ENCODE data around the gene RPL35.
A peak's percentile ranks its signal among the peaks of the same experiment; 100 is the strongest.

RPL35 gene

GRCh38 chr9:124808246-124808956 is 53.4 kb downstream of the RPL35 start:
- peak overlapping the region; percentile 7 for H3K9ac ChIP-seq (ENCODE audit: insufficient read length, low read depth)
- H3K4me3 ChIP-seq (ENCODE audit: insufficient read length, low read depth): no peak overlapping the region
- peaks cover 37% of the 10 kb centered on the region for H3K4me1 ChIP-seq (ENCODE audit: insufficient read depth, insufficient read length)
- TF ChIP-seq YY1 (IDR thresholded peaks at IDR 0.05; ENCODE audit: insufficient read depth, insufficient read length) (no peak), SUZ12 (IDR thresholded peaks at IDR 0.05; ENCODE audit: extremely low read depth, insufficient read depth, insufficient read length) (no peak), ZNF274 (IDR thresholded peaks at IDR 0.05; ENCODE audit: low read depth, low read length) (no peak)
- H3K36me3 ChIP-seq (ENCODE audit: insufficient read depth, insufficient read length, low read length): peaks cover 26% of the 10 kb centered on the region
- no peaks in the 10 kb centered on the region for H3K27me3 ChIP-seq (ENCODE audit: insufficient read depth, insufficient read length)
- no peaks in the 10 kb centered on the region for H3K9me3 ChIP-seq (ENCODE audit: insufficient read depth, low read length)
- DNase-seq (ENCODE audit: low read depth, low spot score): no peak
